K562 (cell line): Measurements from ENCODE around the gene ASB18. TPM values are rescaled to one million over a fixed set of nuclear protein-coding genes. Genes with fewer than 3 reads are reported as not detected.

Experiments
- ATAC-seq: fragments of 200-7000 bp; cut with Tn5 transposase; 3 replicates; pipeline ENCODE4 v1.9.1; 2020; ENCODE audit warnings: moderate library complexity
- BruUV-seq: library from RNA; stranded (reverse); fragments of 400-500 nt; replicated peaks from 2 replicates; lab custom pipeline; 2021; lab: Mats Ljungman, UMichigan
- CTCF ChIA-PET: fragments of 300-600 bp; formaldehyde crosslinking; extraction: SDS; loops from one replicate; lab custom pipeline; 2021; ENCODE audit warnings: low intra/inter-chr PET ratio; lab: Yijun Ruan, JAX
- POLR2A ChIA-PET: fragments of 300-600, 350-650 bp; sonication (Branson Sonifier 250); formaldehyde crosslinking; extraction: SDS; loops from one replicate; lab custom pipeline; 2021; ENCODE audit warnings: antibody characterized with exemption, inconsistent platforms; lab: Yijun Ruan, JAX
- DNase-seq, 4 experiments: peaks; one replicate each; pipeline versions ENCODE4 v3.0.0 to v3.0.0-alpha.2; 2011 to 2018; ENCODE audit warnings: low spot score in 3 of 4, mixed read lengths in 3 of 4; ENCODE audit errors: extremely low read depth in 1 of 4
- FAIRE-seq: peaks from 2 replicates; lab custom pipeline; 2011; peaks lifted over from hg19 to GRCh38; lab: Jason Lieb, UNC
- H2AFZ ChIP-seq: 2 replicates; pipeline ENCODE4 v1.6.0; 2011; ENCODE audit warnings: low read depth, low read length, control low read depth, inconsistent platforms
- H3K27ac ChIP-seq: fragments of 200-600 bp; 3 replicates; pipeline ENCODE4 v1.8.0; 2011; ENCODE audit warnings: low read depth, mild to moderate bottlenecking, control low read depth, inconsistent platforms, low read length, moderate library complexity, mixed read lengths; ENCODE audit errors: extremely low read depth
- H3K27me3 ChIP-seq, 2 experiments: fragments of 300-600 bp in 1 of 2; 2 replicates in 1 of 2; 3 replicates in 1 of 2; pipeline versions ENCODE4 v1.6.0 to v1.8.0; 2011; ENCODE audit warnings: inconsistent platforms in 2 of 2, low read length in 2 of 2, mild to moderate bottlenecking in 1 of 2, mixed read lengths in 1 of 2, moderate library complexity in 1 of 2; ENCODE audit not compliant: control insufficient read depth in 2 of 2, insufficient read depth in 2 of 2
- H3K36me3 ChIP-seq: fragments of 300-600 bp; 3 replicates; pipeline ENCODE4 v1.8.0; 2011; ENCODE audit warnings: mild to moderate bottlenecking, low read length, inconsistent platforms; ENCODE audit not compliant: control insufficient read depth, insufficient read depth
- H3K4me1 ChIP-seq, 2 experiments: fragments of 200-600 bp in 1 of 2; replicated peaks in 1 of 2; 2 replicates in 1 of 2; 3 replicates in 1 of 2; pipeline versions ENCODE4 v1.5.1 to v1.8.0; 2011; ENCODE audit warnings: inconsistent platforms in 2 of 2, low read length in 2 of 2, mild to moderate bottlenecking in 1 of 2, mixed read lengths in 1 of 2, moderate library complexity in 1 of 2; ENCODE audit not compliant: control insufficient read depth in 2 of 2, insufficient read depth in 2 of 2
- H3K4me2 ChIP-seq: 2 replicates; pipeline ENCODE4 v1.6.1; 2011; ENCODE audit warnings: low read length, control low read depth, inconsistent platforms, mixed read lengths; ENCODE audit not compliant: insufficient read depth
- H3K4me3 ChIP-seq: fragments of 200-600 bp; sonication (generic), shearing (Covaris generic); 2 replicates; pipeline ENCODE4 v1.5.1; 2016; ENCODE audit warnings: control low read depth, inconsistent platforms
- H3K79me2 ChIP-seq: fragments of 200-600 bp; 3 replicates; pipeline ENCODE4 v1.8.0; 2011; ENCODE audit warnings: low read length, inconsistent platforms; ENCODE audit not compliant: control insufficient read depth, insufficient read depth
- H3K9ac ChIP-seq, 2 experiments: 2 replicates each; pipeline versions ENCODE4 v1.6.0 to v1.6.1; 2011; ENCODE audit warnings: low read depth in 2 of 2, low read length in 2 of 2, control low read depth in 1 of 2, inconsistent platforms in 1 of 2, mild to moderate bottlenecking in 1 of 2, mixed read lengths in 1 of 2; ENCODE audit not compliant: insufficient read depth in 1 of 2
- H3K9me1 ChIP-seq: one replicate; pipeline ENCODE4 v1.6.0; 2011; ENCODE audit warnings: inconsistent platforms, mild to moderate bottlenecking, low read length, moderate library complexity; ENCODE audit not compliant: control insufficient read depth, insufficient read depth
- H3K9me3 ChIP-seq: replicated peaks from 2 replicates; pipeline ENCODE4 v1.5.1; 2011; ENCODE audit warnings: low read depth, low read length, inconsistent platforms; ENCODE audit not compliant: control insufficient read depth, insufficient read depth
- H4K20me1 ChIP-seq: replicated peaks from 2 replicates; pipeline ENCODE4 v1.6.1; 2011; ENCODE audit warnings: low read length, inconsistent platforms, mixed read lengths; ENCODE audit not compliant: control insufficient read depth, insufficient read depth
- ATF1 ChIP-seq, 2 experiments: fragments of 450-650 bp in 1 of 2; IDR thresholded peaks; 2 replicates each; pipeline ENCODE4 v1.6.1; 2016; ENCODE audit warnings: missing compliant biosample characterization in 1 of 2, missing genetic modification characterization in 1 of 2
- CREB1 ChIP-seq, 2 experiments: sonication (generic) in 1 of 2; formaldehyde crosslinking in 1 of 2; IDR thresholded peaks; 2 replicates each; pipeline versions ENCODE4 v1.6.1 to v1.8.0; 2012 to 2022; ENCODE audit warnings: inconsistent platforms in 1 of 2, mild to moderate bottlenecking in 1 of 2, missing genetic modification reagents in 1 of 2, moderate library complexity in 1 of 2
- GABPB2 ChIP-seq: fragments of 250-450 bp; sonication (Bioruptor Pico); conservative IDR thresholded peaks from 2 replicates; pipeline ENCODE4 v1.5.1; 2021; ENCODE audit warnings: mild to moderate bottlenecking
- MAZ ChIP-seq, 2 experiments: fragments of 450-650 bp in 1 of 2; sonication (generic) in 1 of 2; formaldehyde crosslinking; IDR thresholded peaks in 1 of 2; conservative IDR thresholded peaks in 1 of 2; 2 replicates each; pipeline versions ENCODE4 v1.4.0 to v1.5.0; 2020; ENCODE audit warnings: mild to moderate bottlenecking in 1 of 2, missing genetic modification reagents in 1 of 2
- MEIS2 ChIP-seq: fragments of 450-650 bp; IDR thresholded peaks from 2 replicates; pipeline ENCODE4 v1.6.1; 2014; ENCODE audit warnings: mild to moderate bottlenecking; ENCODE audit not compliant: partially characterized antibody
- MYBL2 ChIP-seq, 2 experiments: fragments of 450-650 bp in 1 of 2; sonication (generic) in 1 of 2; formaldehyde crosslinking in 1 of 2; IDR thresholded peaks; 2 replicates each; pipeline versions ENCODE4 v1.6.1 to v1.8.1; 2017 to 2022; ENCODE audit warnings: borderline replicate concordance in 1 of 2, inconsistent platforms in 1 of 2, low read depth in 1 of 2, mild to moderate bottlenecking in 1 of 2, missing genetic modification reagents in 1 of 2, moderate library complexity in 1 of 2
- MYNN ChIP-seq, 2 experiments: sonication (generic); formaldehyde crosslinking in 1 of 2; IDR thresholded peaks; 2 replicates each; pipeline versions ENCODE4 v1.5.0 to v1.6.1; 2016 to 2020; ENCODE audit warnings: antibody characterized with exemption in 1 of 2, missing genetic modification reagents in 1 of 2
- RBM14 ChIP-seq: fragments of 200-400 bp; formaldehyde crosslinking; IDR thresholded peaks from 2 replicates; pipeline ENCODE4 v1.6.1; 2018; ENCODE audit warnings: low read depth, mild to moderate bottlenecking, low read length, moderate library complexity, borderline replicate concordance; ENCODE audit not compliant: insufficient read depth
- TAF15 ChIP-seq: fragments of 200-400 bp; formaldehyde crosslinking; IDR thresholded peaks from 2 replicates; pipeline ENCODE4 v1.6.1; 2017; ENCODE audit warnings: mild to moderate bottlenecking, low read depth, low read length, moderate library complexity
- TCF7 ChIP-seq: sonication (generic); IDR thresholded peaks from 2 replicates; pipeline ENCODE4 v1.6.1; 2016; ENCODE audit warnings: antibody characterized with exemption, borderline replicate concordance
- TEAD4 ChIP-seq, 2 experiments: sonication (generic) in 1 of 2; formaldehyde crosslinking in 1 of 2; IDR thresholded peaks; 2 replicates each; pipeline versions ENCODE4 v1.6.1 to v1.8.0; 2012 to 2022; ENCODE audit warnings: borderline replicate concordance in 1 of 2, inconsistent platforms in 1 of 2, low read length in 1 of 2, mild to moderate bottlenecking in 1 of 2, missing genetic modification reagents in 1 of 2
- THRAP3 ChIP-seq: fragments of 450-650 bp; IDR thresholded peaks from 2 replicates; pipeline ENCODE4 v1.6.1; 2016; ENCODE audit warnings: mild to moderate bottlenecking, inconsistent platforms, borderline replicate concordance
- ZC3H11A ChIP-seq: IDR thresholded peaks from 2 replicates; pipeline ENCODE4 v1.6.1; 2012; ENCODE audit warnings: low read depth, low read length, improper control_type of control experiment
- ZFP1 ChIP-seq: fragments of 450-650 bp; formaldehyde crosslinking; IDR thresholded peaks from 2 replicates; pipeline ENCODE4 v1.4.0; 2020; ENCODE audit warnings: mild to moderate bottlenecking, mixed read lengths
- ZNF124 ChIP-seq: sonication (generic); formaldehyde crosslinking; IDR thresholded peaks from 2 replicates; pipeline ENCODE4 v1.8.1; 2022; ENCODE audit warnings: missing genetic modification reagents
- ZNF668 ChIP-seq: fragments of 250-450 bp; sonication (Bioruptor Pico); IDR thresholded peaks from 2 replicates; pipeline ENCODE4 v1.8.0; 2022; ENCODE audit warnings: mild to moderate bottlenecking, inconsistent platforms
- ZNF780A ChIP-seq: fragments of 250-450 bp; sonication (Bioruptor Pico); IDR thresholded peaks from 2 replicates; pipeline ENCODE4 v1.5.0; 2021; ENCODE audit warnings: mild to moderate bottlenecking
- ZZZ3 ChIP-seq: fragments of 450-650 bp; IDR thresholded peaks from 2 replicates; pipeline ENCODE4 v1.6.1; 2016; ENCODE audit warnings: antibody characterized with exemption, mild to moderate bottlenecking, moderate library complexity
- WGBS: fragments of 100-300 bp; shearing (Covaris generic); methylation state at CpG from one replicate; pipeline ENCODE4 v1.1.6; 2016; ENCODE audit warnings: low coverage, mixed read lengths; ENCODE audit not compliant: insufficient coverage; ENCODE audit errors: missing lambda C conversion rate; 5-methylcytosine and 5-hydroxymethylcytosine counted together
- in situ Hi-C: fragments of 300-500 bp; cut with MboI; formaldehyde crosslinking; loops from 4 replicates; pipeline ENCODE4 v1.15.0; 2018; ENCODE audit warnings: inconsistent platforms, mixed read lengths
- intact Hi-C: fragments of 100-400 bp; cut with micrococcal nuclease; formaldehyde crosslinking; loops from 2 replicates; pipeline ENCODE4 v1.14.2; 2022
- polyA plus RNA-seq, 8 experiments: library from polyadenylated mRNA; depleted of rRNA in 4 of 8; stranded (reverse) in 5 of 8; unstranded in 3 of 8; fragments of >200 nt; fragmentation: Nextera tagmentation in 2 of 8; fragmentation: Illumina TruSeq in 1 of 8; extraction: Ambion mirVana in 2 of 8; extraction: Trizol in 1 of 8; gene quantifications; 2 replicates each; pipeline versions ENCODE4 v1.2.1 to v1.2.3, GENCODE V29; 2011 to 2014; ENCODE audit warnings: inconsistent platforms in 1 of 8, missing spikeins in 1 of 8
- total RNA-seq, 7 experiments: library from RNA; depleted of rRNA in 6 of 7; stranded (reverse); fragments of >200 nt in 6 of 7; fragmentation: Illumina TruSeq in 2 of 7; extraction: Trizol in 2 of 7; gene quantifications; 2 replicates each; pipeline versions ENCODE4 v1.2.1 to v1.2.3, GENCODE V29; 2011 to 2021; ENCODE audit warnings: low replicate concordance in 1 of 7

Gene ASB18
- total and polyA plus RNA-seq, 9 of the 15 experiments (the other 6 are each of a cell fraction or from before 2014, with no cell fraction given), result not detected

DNA sequence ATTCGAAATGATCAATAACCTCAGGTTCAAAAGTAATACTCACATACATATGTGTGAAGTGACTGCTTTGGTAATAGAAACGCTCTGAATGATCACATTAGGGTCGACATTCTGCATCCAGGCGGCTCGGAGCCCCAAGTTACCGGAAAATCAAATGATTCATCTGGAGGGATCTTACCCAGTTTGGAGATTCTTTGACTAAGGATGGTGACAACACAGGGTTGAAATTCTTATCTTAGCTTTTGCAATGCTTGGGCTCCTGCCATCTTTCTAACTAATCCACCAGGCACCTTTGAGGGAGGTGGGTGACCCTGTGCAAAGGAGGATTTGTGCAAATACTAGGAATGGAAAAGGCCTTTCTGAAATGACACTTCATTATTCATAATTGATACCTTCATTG is 106.8 kb downstream of the ASB18 start:
- H3K4me2 ChIP-seq, result no peak overlapping the region
- H3K9ac ChIP-seq, result no peak overlapping the region
- TF ChIP-seq THRAP3, result no peak
- no peak for TF ChIP-seq MEIS2
- no peak for TF ChIP-seq ATF1 (CRISPR knock-in tag; IDR thresholded peaks at IDR 0.05)
- TF ChIP-seq ATF1 (tag; IDR thresholded peaks at IDR 0.05), result no peak
- no peak for TF ChIP-seq ZNF780A
- no peak for TF ChIP-seq TCF7
- no peak for TF ChIP-seq TEAD4 (IDR thresholded peaks at IDR 0.05; ENCODE audit: low read length)
- no peak for TF ChIP-seq TEAD4 (CRISPR knock-in tag; IDR thresholded peaks at IDR 0.05; ENCODE audit: borderline replicate concordance)
- no peak for TF ChIP-seq ZNF124 (CRISPR knock-in tag)
- no peak for TF ChIP-seq CREB1 (IDR thresholded peaks at IDR 0.05)
- TF ChIP-seq CREB1 (CRISPR knock-in tag; IDR thresholded peaks at IDR 0.05), result no peak
- no peak for TF ChIP-seq ZNF668 (CRISPR knock-in tag)
- no peak for TF ChIP-seq ZC3H11A
- TF ChIP-seq MAZ (CRISPR knock-in tag; conservative IDR thresholded peaks at IDR 0.05 in 1 of 2, IDR thresholded peaks at IDR 0.05 in 1 of 2), result no peak
- TF ChIP-seq MYBL2 (IDR thresholded peaks at IDR 0.05; ENCODE audit: low read depth), result no peak
- TF ChIP-seq MYBL2 (CRISPR knock-in tag; IDR thresholded peaks at IDR 0.05; ENCODE audit: borderline replicate concordance), result no peak
- TF ChIP-seq MYNN (IDR thresholded peaks at IDR 0.05), result no peak
- no peak for TF ChIP-seq MYNN (CRISPR knock-in tag; IDR thresholded peaks at IDR 0.05)
- TF ChIP-seq ZZZ3, result no peak
- TF ChIP-seq ZFP1 (CRISPR knock-in tag), result no peak
- TF ChIP-seq RBM14, result no peak
- no peak for TF ChIP-seq TAF15
- no peak for TF ChIP-seq GABPB2 (CRISPR knock-in tag)
- FAIRE-seq (no peak), DNase-seq (no peak), ATAC-seq (no peak)
- no peaks in the 10 kb centered on the region for H3K9me3 ChIP-seq
- H3K79me2 ChIP-seq, result no peaks in the 10 kb centered on the region
- intact Hi-C loops (no loop called here), in situ Hi-C loops (no loop called here)
- no peaks in the 10 kb centered on the region for H3K36me3 ChIP-seq
- WGBS, result 4% methylated on average over 4 of the region's 6 CpGs
- no peaks in the 10 kb centered on the region for H3K9me1 ChIP-seq
- no peak overlapping the region for H3K27ac ChIP-seq
- H3K27me3 ChIP-seq, result peaks cover 3 to 40% of the 10 kb centered on the region in 2 experiments; a peak in 3 of 5 replicates
- POLR2A ChIA-PET, result no interaction called here
- no TSS peak for BruUV-seq
- CTCF ChIA-PET, result no interaction called here
- no peaks in the 10 kb centered on the region for H4K20me1 ChIP-seq
- H3K4me1 ChIP-seq, result peaks cover 0 to 7% of the 10 kb centered on the region in 2 experiments; a peak in 2 of 5 replicates
- H2AFZ ChIP-seq, result no peak overlapping the region
- H3K4me3 ChIP-seq, result no peak overlapping the region
